GM18520 (cell line): ENCODE measurements around the gene SST.
"Not testable (repeated sequence)": the region's sequence is repeated elsewhere in the genome, so short reads cannot be mapped to it uniquely, and the experiment has no call there.

Experiments used
- ATAC-seq: cut with Tn5 transposase; IDR thresholded peaks from one replicate; pipeline ENCODE4 v1.9.1; 2021; ENCODE audit not compliant: unreplicated experiment

The SST gene

GRCh38 chr3:187684880-187685279, 14.7 kb upstream of the SST start:
- no peak for ATAC-seq

GRCh38 chr3:187684444-187684843, 14.2 kb upstream of the SST start:
- no peak for ATAC-seq

GRCh38 chr3:187681756-187682155, 11.6 kb upstream of the SST start:
- ATAC-seq, result not testable (repeated sequence)

- no peak for ATAC-seq
These were observed 9.6 kb upstream of the SST start for GRCh38 chr3:187679638-187680396.

GRCh38 chr3:187678726-187679268, 8.6 kb upstream of the SST start:
- ATAC-seq, result no peak

- ATAC-seq, result no peak
These were observed 7.4 kb upstream of the SST start for GRCh38 chr3:187677604-187678003.

- ATAC-seq, result no peak
These were observed 2.8 kb upstream of the SST start for GRCh38 chr3:187673012-187673411.

GRCh38 chr3:187667526-187667925, 2.7 kb downstream of the SST start:
- no peak for ATAC-seq

GRCh38 chr3:187665764-187666402, 4.3 kb downstream of the SST start:
- no peak for ATAC-seq

GRCh38 chr3:187665010-187665409, 5.2 kb downstream of the SST start:
- ATAC-seq, result no peak

GRCh38 chr3:187662848-187663409, 7.3 kb downstream of the SST start:
- no peak for ATAC-seq

- ATAC-seq, result no peak
These were observed 8.9 kb downstream of the SST start for GRCh38 chr3:187661267-187661666.

- no peak for ATAC-seq
These were observed 18.9 kb downstream of the SST start for GRCh38 chr3:187651282-187651681.

GRCh38 chr3:187648177-187648576, 22.0 kb downstream of the SST start:
- ATAC-seq, result peak; percentile 79

GRCh38 chr3:187646906-187647660, 23.1 kb downstream of the SST start:
- no peak for ATAC-seq

GRCh38 chr3:187645379-187645778, 24.8 kb downstream of the SST start:
- not testable (repeated sequence) for ATAC-seq

GRCh38 chr3:187642861-187643260, 27.3 kb downstream of the SST start:
- ATAC-seq, result no peak

- ATAC-seq, result no peak
These were observed 28.7 kb downstream of the SST start for GRCh38 chr3:187641320-187642016.

- ATAC-seq, result no peak
These were observed 29.6 kb downstream of the SST start for GRCh38 chr3:187640569-187641059.

GRCh38 chr3:187639927-187640568, 30.1 kb downstream of the SST start:
- no peak for ATAC-seq
